H9 (cell line): Measurements from ENCODE around the gene ZBTB17. TPM values are rescaled to one million over a fixed set of nuclear protein-coding genes. Genes with fewer than 3 reads are reported as not detected.
"Not testable (repeated sequence)": the region's sequence is repeated elsewhere in the genome, so short reads cannot be mapped to it uniquely, and the experiment has no call there.

Source experiments
- DNase-seq: peaks from one replicate; pipeline ENCODE4 v3.0.0-alpha.2; 2017
- H2AFZ ChIP-seq: one replicate; pipeline ENCODE4 v1.6.1; 2013; ENCODE audit warnings: mild to moderate bottlenecking, low read length, control low read depth, moderate library complexity
- H2AK5ac ChIP-seq: 2 replicates; pipeline ENCODE4 v1.6.1; 2013; ENCODE audit warnings: low read length, control low read depth, mixed read lengths; ENCODE audit not compliant: insufficient read length
- H2BK120ac ChIP-seq: one replicate; pipeline ENCODE4 v1.6.1; 2013; ENCODE audit warnings: low read depth, mild to moderate bottlenecking, low read length, control low read depth, inconsistent platforms; ENCODE audit not compliant: poor library complexity, severe bottlenecking
- H2BK12ac ChIP-seq: 2 replicates; pipeline ENCODE4 v1.6.1; 2013; ENCODE audit warnings: low read length, control low read depth, mixed read lengths, low read depth; ENCODE audit not compliant: insufficient read length
- H2BK15ac ChIP-seq: 2 replicates; pipeline ENCODE4 v1.6.1; 2013; ENCODE audit warnings: low read depth, low read length, control low read depth
- H2BK20ac ChIP-seq: one replicate; pipeline ENCODE4 v1.6.1; 2013; ENCODE audit warnings: low read depth, mild to moderate bottlenecking, low read length, control low read depth, inconsistent platforms; ENCODE audit not compliant: poor library complexity, severe bottlenecking
- H2BK5ac ChIP-seq: 2 replicates; pipeline ENCODE4 v1.6.1; 2013; ENCODE audit warnings: low read length, control low read depth, mixed read lengths; ENCODE audit not compliant: insufficient read length
- H3K14ac ChIP-seq: 2 replicates; pipeline ENCODE4 v1.6.1; 2013; ENCODE audit warnings: low read length, control low read depth; ENCODE audit not compliant: insufficient read depth
- H3K18ac ChIP-seq: 2 replicates; pipeline ENCODE4 v1.6.1; 2013; ENCODE audit warnings: low read depth, mild to moderate bottlenecking, mixed read lengths, low read length, control low read depth; ENCODE audit not compliant: insufficient read length
- H3K23ac ChIP-seq: 2 replicates; pipeline ENCODE4 v1.6.1; 2013; ENCODE audit warnings: low read length, control low read depth, mixed read lengths, low read depth; ENCODE audit not compliant: insufficient read length
- H3K23me2 ChIP-seq: 2 replicates; pipeline ENCODE4 v1.6.1; 2013; ENCODE audit warnings: low read depth, mild to moderate bottlenecking, mixed read lengths, low read length, control low read depth; ENCODE audit not compliant: insufficient read length, poor library complexity, severe bottlenecking
- H3K27ac ChIP-seq: 2 replicates; pipeline ENCODE4 v1.5.1; 2013; ENCODE audit warnings: low read length, control low read depth, mixed read lengths, low read depth; ENCODE audit not compliant: insufficient read length
- H3K27me3 ChIP-seq: 2 replicates; pipeline ENCODE4 v1.6.1; 2013; ENCODE audit warnings: low read length, control low read depth, inconsistent platforms; ENCODE audit not compliant: insufficient read depth
- H3K4ac ChIP-seq: 2 replicates; pipeline ENCODE4 v1.6.1; 2013; ENCODE audit warnings: low read depth, mild to moderate bottlenecking, control low read depth, inconsistent platforms, low read length, moderate library complexity
- H3K4me1 ChIP-seq: 2 replicates; pipeline ENCODE4 v1.6.1; 2013; ENCODE audit warnings: low read length, control low read depth, inconsistent platforms; ENCODE audit not compliant: insufficient read depth
- H3K4me2 ChIP-seq: 2 replicates; pipeline ENCODE4 v1.6.1; 2013; ENCODE audit warnings: low read length, control low read depth, mixed read lengths; ENCODE audit not compliant: insufficient read length, insufficient read depth
- H3K56ac ChIP-seq: 2 replicates; pipeline ENCODE4 v1.6.1; 2013; ENCODE audit warnings: low read depth, mild to moderate bottlenecking, mixed read lengths, low read length, control low read depth; ENCODE audit not compliant: insufficient read length
- H3K79me1 ChIP-seq: 2 replicates; pipeline ENCODE4 v1.6.1; 2013; ENCODE audit warnings: low read depth, mild to moderate bottlenecking, moderate library complexity, low read length, control low read depth, inconsistent platforms; ENCODE audit not compliant: insufficient read depth, poor library complexity, severe bottlenecking
- H3K79me2 ChIP-seq: 2 replicates; pipeline ENCODE4 v1.6.1; 2013; ENCODE audit warnings: low read length, control low read depth, inconsistent platforms; ENCODE audit not compliant: insufficient read depth
- H3K9ac ChIP-seq: 2 replicates; pipeline ENCODE4 v1.6.1; 2013; ENCODE audit warnings: low read length, control low read depth, mixed read lengths; ENCODE audit not compliant: insufficient read length; ENCODE audit errors: extremely low read depth
- H3K9me3 ChIP-seq: one replicate; pipeline ENCODE4 v1.6.1; 2013; ENCODE audit warnings: low read depth, low read length, inconsistent platforms; ENCODE audit not compliant: control insufficient read depth
- H3T11ph ChIP-seq: one replicate; pipeline ENCODE4 v1.6.1; 2013; ENCODE audit warnings: mild to moderate bottlenecking, low read length, control low read depth, inconsistent platforms
- H4K20me1 ChIP-seq: one replicate; pipeline ENCODE4 v1.6.1; 2013; ENCODE audit not compliant: control insufficient read depth, insufficient read length, insufficient read depth
- H4K5ac ChIP-seq: 2 replicates; pipeline ENCODE4 v1.6.1; 2013; ENCODE audit warnings: low read depth, mild to moderate bottlenecking, mixed read lengths, low read length, control low read depth; ENCODE audit not compliant: insufficient read length
- H4K8ac ChIP-seq: replicated peaks from 2 replicates; pipeline ENCODE4 v1.6.1; 2013; ENCODE audit warnings: low read length, control low read depth, mixed read lengths, low read depth; ENCODE audit not compliant: insufficient read length
- H4K91ac ChIP-seq: 2 replicates; pipeline ENCODE4 v1.6.1; 2013; ENCODE audit warnings: low read depth, mild to moderate bottlenecking, moderate library complexity, mixed read lengths, low read length, control low read depth; ENCODE audit not compliant: insufficient read length
- H3K27ac Mint-ChIP-seq, 3 experiments: 2 replicates in 2 of 3; 3 replicates in 1 of 3; pipeline ENCODE4 v1.8.0; 2020 to 2021; ENCODE audit warnings: mixed read lengths in 3 of 3, mild to moderate bottlenecking in 1 of 3, moderate library complexity in 1 of 3
- H3K27me3 Mint-ChIP-seq: 2 replicates; pipeline ENCODE4 v1.8.0; 2021; ENCODE audit warnings: low read depth, mild to moderate bottlenecking, moderate library complexity, mixed read lengths
- H3K36me3 Mint-ChIP-seq, 3 experiments: 2 replicates in 2 of 3; 3 replicates in 1 of 3; pipeline ENCODE4 v1.8.0; 2020 to 2021; ENCODE audit warnings: low read depth in 3 of 3, mixed read lengths in 3 of 3; ENCODE audit not compliant: insufficient read depth in 1 of 3
- H3K4me1 Mint-ChIP-seq, 2 experiments: 2 replicates each; pipeline ENCODE4 v1.8.0; 2020; ENCODE audit warnings: mixed read lengths in 2 of 2
- H3K4me3 Mint-ChIP-seq, 2 experiments: 2 replicates in 1 of 2; 3 replicates in 1 of 2; pipeline ENCODE4 v1.8.0; 2020 to 2021; ENCODE audit warnings: mild to moderate bottlenecking in 2 of 2, mixed read lengths in 2 of 2, moderate library complexity in 1 of 2
- H3K9me3 Mint-ChIP-seq, 2 experiments: 2 replicates in 1 of 2; 3 replicates in 1 of 2; pipeline ENCODE4 v1.8.0; 2020; ENCODE audit warnings: mild to moderate bottlenecking in 2 of 2, mixed read lengths in 2 of 2, moderate library complexity in 1 of 2
- WGBS: extraction: QIAGEN DNeasy Blood & Tissue Kit; methylation state at CpG from one replicate; pipeline ENCODE4 v1.1.7; 2013; ENCODE audit warnings: missing lambda C conversion rate, low lambda C conversion rate, mixed read lengths; ENCODE audit not compliant: insufficient read length; ENCODE audit errors: extremely low coverage; 5-methylcytosine and 5-hydroxymethylcytosine counted together
- total RNA-seq: library from RNA; stranded (reverse); gene quantifications from 2 replicates; pipeline ENCODE4 v1.2.1, GENCODE V29; 2021
- TF ChIP-seq, protein P1 (sequence below): fragments of 200-600 bp; sonication (generic); conservative IDR thresholded peaks from 3 replicates; pipeline ENCODE4 v1.8.0; 2021; ENCODE audit warnings: antibody characterized with exemption, mild to moderate bottlenecking

The ZBTB17 gene
- total RNA-seq, 1 experiment from 2014 or later = 16.5 TPM

DNA sequence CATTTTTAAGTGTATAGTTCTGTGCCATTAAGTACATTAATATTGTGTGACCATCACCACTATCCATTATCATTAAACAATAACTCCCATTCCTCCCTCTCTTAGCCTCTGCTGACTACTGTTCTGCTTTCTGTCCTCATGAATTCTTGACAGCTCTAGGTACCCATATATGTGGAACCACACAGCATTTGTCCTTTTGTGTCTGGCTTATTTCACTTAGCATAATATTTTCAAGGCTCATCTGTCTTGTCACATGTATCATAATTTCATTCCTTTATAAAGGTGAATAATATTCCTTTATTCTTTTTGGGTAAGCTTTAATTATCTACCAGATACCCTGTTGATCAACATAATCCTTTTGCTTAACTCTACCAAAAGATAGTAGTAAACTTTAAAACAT lies 80.7 kb downstream of the ZBTB17 start:
- no peak overlapping the region for H3K4ac ChIP-seq
- peaks cover 8% of the 10 kb centered on the region; the same call in 1 of the 2 replicates for H3K79me2 ChIP-seq
- no peak overlapping the region for H3K4me2 ChIP-seq
- H3K4me1 ChIP-seq = no peaks in the 10 kb centered on the region; the same call in 1 of the 2 replicates
- H3K18ac ChIP-seq = no peak overlapping the region
- no peak overlapping the region for H4K5ac ChIP-seq
- no peak overlapping the region for H2AFZ ChIP-seq
- H2AK5ac ChIP-seq = no peak overlapping the region
- H3K56ac ChIP-seq = no peak overlapping the region
- Mint-ChIP-seq H3K9me3 (no peaks in the 10 kb centered on the region), H3K27me3 (no peaks in the 10 kb centered on the region), H3K36me3 (peaks cover 3 to 9% (median 9%) of the 10 kb centered on the region in 3 experiments; a peak in 6 of 7 replicates), H3K4me1 (peaks cover 3 to 21% of the 10 kb centered on the region in 2 experiments; a peak in 3 of 4 replicates), H3K27ac (no peak overlapping the region), H3K4me3 (no peak overlapping the region)
- no peak overlapping the region for H4K91ac ChIP-seq
- H3K79me1 ChIP-seq = peaks cover 9% of the 10 kb centered on the region
- no peak overlapping the region for H3K27ac ChIP-seq
- no peak overlapping the region for H3K23ac ChIP-seq
- H4K8ac ChIP-seq = no peak overlapping the region
- DNase-seq = no peak
- no peaks in the 10 kb centered on the region for H3K23me2 ChIP-seq
- no peak overlapping the region for H2BK120ac ChIP-seq
- H4K20me1 ChIP-seq = no peaks in the 10 kb centered on the region
- H3T11ph ChIP-seq = no peak overlapping the region
- no peak overlapping the region for H3K14ac ChIP-seq
- H2BK12ac ChIP-seq = no peak overlapping the region
- H3K9ac ChIP-seq = no peak overlapping the region
- H3K27me3 ChIP-seq = no peaks in the 10 kb centered on the region
- H2BK15ac ChIP-seq = no peak overlapping the region
- TF ChIP-seq, protein P1, sequence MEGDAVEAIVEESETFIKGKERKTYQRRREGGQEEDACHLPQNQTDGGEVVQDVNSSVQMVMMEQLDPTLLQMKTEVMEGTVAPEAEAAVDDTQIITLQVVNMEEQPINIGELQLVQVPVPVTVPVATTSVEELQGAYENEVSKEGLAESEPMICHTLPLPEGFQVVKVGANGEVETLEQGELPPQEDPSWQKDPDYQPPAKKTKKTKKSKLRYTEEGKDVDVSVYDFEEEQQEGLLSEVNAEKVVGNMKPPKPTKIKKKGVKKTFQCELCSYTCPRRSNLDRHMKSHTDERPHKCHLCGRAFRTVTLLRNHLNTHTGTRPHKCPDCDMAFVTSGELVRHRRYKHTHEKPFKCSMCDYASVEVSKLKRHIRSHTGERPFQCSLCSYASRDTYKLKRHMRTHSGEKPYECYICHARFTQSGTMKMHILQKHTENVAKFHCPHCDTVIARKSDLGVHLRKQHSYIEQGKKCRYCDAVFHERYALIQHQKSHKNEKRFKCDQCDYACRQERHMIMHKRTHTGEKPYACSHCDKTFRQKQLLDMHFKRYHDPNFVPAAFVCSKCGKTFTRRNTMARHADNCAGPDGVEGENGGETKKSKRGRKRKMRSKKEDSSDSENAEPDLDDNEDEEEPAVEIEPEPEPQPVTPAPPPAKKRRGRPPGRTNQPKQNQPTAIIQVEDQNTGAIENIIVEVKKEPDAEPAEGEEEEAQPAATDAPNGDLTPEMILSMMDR = no peak
- no peaks in the 10 kb centered on the region for H3K9me3 ChIP-seq
- H2BK20ac ChIP-seq = no peak overlapping the region
- no peak overlapping the region for H2BK5ac ChIP-seq

DNA sequence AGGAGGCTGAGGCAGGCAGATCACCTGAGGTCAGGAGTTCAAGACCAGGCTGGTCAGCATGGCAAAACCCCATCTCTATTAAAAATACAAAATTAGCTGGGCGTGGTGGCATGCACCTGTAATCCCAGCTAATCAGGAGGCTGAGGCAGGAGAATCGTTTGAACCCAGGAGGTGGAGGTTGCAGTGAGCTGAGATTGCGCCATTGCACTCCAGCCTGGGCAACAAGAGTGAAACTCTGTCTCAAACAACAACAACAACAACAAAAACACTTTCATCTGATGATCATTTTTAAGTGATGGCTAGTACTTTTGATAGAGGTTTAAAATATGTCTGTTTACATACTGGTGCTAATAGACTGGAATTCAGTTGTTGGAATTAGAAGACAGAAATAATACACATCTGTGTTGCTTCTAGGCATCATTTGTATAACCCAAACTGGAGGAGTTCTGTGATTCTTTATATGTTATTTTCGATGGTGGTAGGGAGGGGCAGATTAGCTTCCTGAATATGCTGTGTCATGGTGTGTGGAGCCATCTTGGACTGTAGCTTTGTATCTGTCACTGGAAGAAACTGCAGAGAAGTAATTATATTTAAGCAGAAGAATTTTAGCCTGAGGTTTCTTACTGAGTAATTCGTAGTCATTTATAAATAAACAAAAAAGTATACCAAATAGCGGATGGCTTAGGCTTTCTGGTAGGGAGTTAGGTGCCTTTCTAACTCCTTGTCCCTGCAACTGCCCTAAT lies 82.9 kb downstream of the ZBTB17 start:
- not testable (repeated sequence) for H2BK20ac ChIP-seq, H3K9me3 Mint-ChIP-seq, H3K27me3 Mint-ChIP-seq, H4K20me1 ChIP-seq, DNase-seq, H2AFZ ChIP-seq, H3K9me3 ChIP-seq, H3K4ac ChIP-seq, H3K4me1 ChIP-seq, H4K8ac ChIP-seq, H3K9ac ChIP-seq, H3K18ac ChIP-seq, H2BK120ac ChIP-seq, H3K27ac ChIP-seq, H3K4me1 Mint-ChIP-seq, H4K91ac ChIP-seq, H2BK5ac ChIP-seq, H3K56ac ChIP-seq, H2AK5ac ChIP-seq, H3K23me2 ChIP-seq, H4K5ac ChIP-seq, H3K27me3 ChIP-seq, H3T11ph ChIP-seq, H3K14ac ChIP-seq, H2BK15ac ChIP-seq, H2BK12ac ChIP-seq, H3K23ac ChIP-seq, H3K4me2 ChIP-seq
- Mint-ChIP-seq H3K27ac (peak overlapping the region; percentile 45 to 93 (median 72)), H3K36me3 (peaks cover 3 to 17% (median 13%) of the 10 kb centered on the region in 3 experiments; a peak in 6 of 7 replicates), H3K4me3 (0 out of 5 replicates have a peak overlapping the region, but pooled peaks of 1 of the 2 experiments have one; percentile 5)
- peaks cover 13% of the 10 kb centered on the region for H3K79me1 ChIP-seq
- peaks cover 11% of the 10 kb centered on the region; the same call in 1 of the 2 replicates for H3K79me2 ChIP-seq
- no CpG with 5 or more reads among the region's 6 CpGs for WGBS
